ENCODE results near the gene HEPACAM2.

Gene HEPACAM2

GRCh38 chr7:93138576-93138975 lies 87.7 kb downstream of the HEPACAM2 start:
- FAIRE-seq (no peak), DNase-seq (ENCODE audit: insufficient read length, low spot score) (no peak)
- TF ChIP-seq CTCF (IDR thresholded peaks at IDR 0.05; ENCODE audit: insufficient read depth, missing control alignments), result no peak

Measured in D721Med (cell line).